ENCODE measurements around the gene COP1.
"Not testable (repeated sequence)": the region's sequence is repeated elsewhere in the genome, so short reads cannot be mapped to it uniquely, and the experiment has no call there.

Gene COP1

GRCh38 chr1:176122282-176122681 is 84.8 kb downstream of the COP1 start:
- no peak for DNase-seq (ENCODE audit: low read depth)

GRCh38 chr1:176119549-176119948 is 87.5 kb downstream of the COP1 start:
- DNase-seq (ENCODE audit: low read depth): no peak

GRCh38 chr1:176118985-176119384 is 88.1 kb downstream of the COP1 start:
- no peak for DNase-seq (ENCODE audit: low read depth)

- DNase-seq (ENCODE audit: low read depth): no peak
Measured at GRCh38 chr1:176111835-176112234, 95.3 kb downstream of the COP1 start.

GRCh38 chr1:176110203-176110602 is 96.9 kb downstream of the COP1 start:
- no peak for DNase-seq (ENCODE audit: low read depth)

- no peak for DNase-seq (ENCODE audit: low read depth)
Measured at GRCh38 chr1:176102768-176103350, 104.2 kb downstream of the COP1 start.

GRCh38 chr1:176101951-176102642 is 105.0 kb downstream of the COP1 start:
- DNase-seq (ENCODE audit: low read depth): no peak

- no peak for DNase-seq (ENCODE audit: low read depth)
Measured at GRCh38 chr1:176098560-176098959, 108.5 kb downstream of the COP1 start.

GRCh38 chr1:176096015-176096414 is 111.1 kb downstream of the COP1 start:
- DNase-seq (ENCODE audit: low read depth): no peak

- no peak for DNase-seq (ENCODE audit: low read depth)
Measured at GRCh38 chr1:176090766-176091165, 116.3 kb downstream of the COP1 start.

GRCh38 chr1:176087746-176088145 is 119.3 kb downstream of the COP1 start:
- DNase-seq (ENCODE audit: low read depth): not testable (repeated sequence)

- no peak for DNase-seq (ENCODE audit: low read depth)
Measured at GRCh38 chr1:176073524-176074157, 133.4 kb downstream of the COP1 start.

- no peak for DNase-seq (ENCODE audit: low read depth)
Measured at GRCh38 chr1:176068901-176069300, 138.2 kb downstream of the COP1 start.

- no peak for DNase-seq (ENCODE audit: low read depth)
Measured at GRCh38 chr1:176068256-176068655, 138.8 kb downstream of the COP1 start.

GRCh38 chr1:176066709-176067108 is 140.4 kb downstream of the COP1 start:
- no peak for DNase-seq (ENCODE audit: low read depth)

- no peak for DNase-seq (ENCODE audit: low read depth)
Measured at GRCh38 chr1:176058686-176059085, 148.4 kb downstream of the COP1 start.

GRCh38 chr1:176056312-176056711 is 150.8 kb downstream of the COP1 start:
- DNase-seq (ENCODE audit: low read depth): no peak

GRCh38 chr1:176055398-176055797 is 151.7 kb downstream of the COP1 start:
- DNase-seq (ENCODE audit: low read depth): no peak

GRCh38 chr1:176051902-176052518 is 155.1 kb downstream of the COP1 start:
- DNase-seq (ENCODE audit: low read depth): no peak

GRCh38 chr1:176051402-176051801 is 155.7 kb downstream of the COP1 start:
- DNase-seq (ENCODE audit: low read depth): no peak

- no peak for DNase-seq (ENCODE audit: low read depth)
Measured at GRCh38 chr1:176049582-176049981, 157.5 kb downstream of the COP1 start.

GRCh38 chr1:176046926-176047325 is 160.2 kb downstream of the COP1 start:
- DNase-seq (ENCODE audit: low read depth): no peak

GRCh38 chr1:176043537-176043936 is 163.5 kb downstream of the COP1 start:
- DNase-seq (ENCODE audit: low read depth): no peak

Data from T follicular helper cell (primary cell).